ENCODE results near the gene CENPF.

The CENPF gene

GRCh38 chr1:214641214-214641895 is 38.4 kb downstream of the CENPF start:
- Mint-ChIP-seq H3K27me3 (ENCODE audit: low read depth) (no peaks in the 10 kb centered on the region), H3K9me3 (no peaks in the 10 kb centered on the region), H3K36me3 (ENCODE audit: low read depth) (peaks cover 48% of the 10 kb centered on the region), H3K4me1 (no peaks in the 10 kb centered on the region), H3K27ac (no peak overlapping the region), H3K4me3 (no peak overlapping the region)
- TF ChIP-seq CTCF (IDR thresholded peaks at IDR 0.05; ENCODE audit: unreplicated experiment in 3 of 3) = no peak

- TF ChIP-seq CTCF (IDR thresholded peaks at IDR 0.05; ENCODE audit: unreplicated experiment in 3 of 3) = no peak
- H3K27me3 Mint-ChIP-seq (ENCODE audit: low read depth) = no peaks in the 10 kb centered on the region
- no peak overlapping the region for H3K27ac Mint-ChIP-seq
- H3K9me3 Mint-ChIP-seq = no peaks in the 10 kb centered on the region
- peaks cover 51% of the 10 kb centered on the region for H3K36me3 Mint-ChIP-seq (ENCODE audit: low read depth)
- H3K4me3 Mint-ChIP-seq = no peak overlapping the region
- no peaks in the 10 kb centered on the region for H3K4me1 Mint-ChIP-seq
Measured at GRCh38 chr1:214643030-214643429, 40.0 kb downstream of the CENPF start.

- no peaks in the 10 kb centered on the region for H3K9me3 Mint-ChIP-seq
- H3K27ac Mint-ChIP-seq = no peak overlapping the region
- no peak for TF ChIP-seq CTCF (IDR thresholded peaks at IDR 0.05; ENCODE audit: unreplicated experiment in 3 of 3)
- H3K27me3 Mint-ChIP-seq (ENCODE audit: low read depth) = no peaks in the 10 kb centered on the region
- no peak overlapping the region for H3K4me3 Mint-ChIP-seq
- peaks cover 65% of the 10 kb centered on the region for H3K36me3 Mint-ChIP-seq (ENCODE audit: low read depth)
- H3K4me1 Mint-ChIP-seq = no peaks in the 10 kb centered on the region
Measured at GRCh38 chr1:214645712-214646111, 42.7 kb downstream of the CENPF start.

GRCh38 chr1:214648801-214649200 is 45.8 kb downstream of the CENPF start:
- Mint-ChIP-seq H3K4me1 (no peaks in the 10 kb centered on the region), H3K27ac (no peak overlapping the region), H3K36me3 (ENCODE audit: low read depth) (peaks cover 85% of the 10 kb centered on the region), H3K9me3 (no peaks in the 10 kb centered on the region), H3K27me3 (ENCODE audit: low read depth) (no peaks in the 10 kb centered on the region), H3K4me3 (no peak overlapping the region)
- TF ChIP-seq CTCF (IDR thresholded peaks at IDR 0.05; ENCODE audit: unreplicated experiment in 3 of 3) = no peak

- H3K36me3 Mint-ChIP-seq (ENCODE audit: low read depth) = peaks cover 83% of the 10 kb centered on the region
- no peak overlapping the region for H3K4me3 Mint-ChIP-seq
- no peaks in the 10 kb centered on the region for H3K4me1 Mint-ChIP-seq
- no peaks in the 10 kb centered on the region for H3K9me3 Mint-ChIP-seq
- H3K27me3 Mint-ChIP-seq (ENCODE audit: low read depth) = no peaks in the 10 kb centered on the region
- H3K27ac Mint-ChIP-seq = no peak overlapping the region
- TF ChIP-seq CTCF (IDR thresholded peaks at IDR 0.05; ENCODE audit: unreplicated experiment in 3 of 3) = no peak
Measured at GRCh38 chr1:214649607-214650006, 46.6 kb downstream of the CENPF start.

GRCh38 chr1:214650664-214651063 is 47.7 kb downstream of the CENPF start:
- Mint-ChIP-seq H3K9me3 (no peaks in the 10 kb centered on the region), H3K4me1 (no peaks in the 10 kb centered on the region), H3K27me3 (ENCODE audit: low read depth) (no peaks in the 10 kb centered on the region), H3K4me3 (no peak overlapping the region), H3K27ac (no peak overlapping the region), H3K36me3 (ENCODE audit: low read depth) (peaks cover 81% of the 10 kb centered on the region)
- TF ChIP-seq CTCF (IDR thresholded peaks at IDR 0.05; ENCODE audit: unreplicated experiment in 3 of 3) = no peak

All from nephron (organoid).